HCT116 (cell line): ENCODE data around the gene PLS3. TPM values are rescaled to one million over a fixed set of nuclear protein-coding genes. Genes with fewer than 3 reads are reported as not detected.
"Not testable (repeated sequence)": the region's sequence is repeated elsewhere in the genome, so short reads cannot be mapped to it uniquely, and the experiment has no call there.

Source experiments
- ATAC-seq: fragments of 200-7000 bp; cut with Tn5 transposase; 2 replicates; pipeline ENCODE4 v1.9.1; 2020; ENCODE audit warnings: mild to moderate bottlenecking, moderate library complexity
- BruUV-seq: library from RNA; stranded (reverse); fragments of 400-500 nt; replicated peaks from 2 replicates; lab custom pipeline; 2021; lab: Mats Ljungman, UMichigan
- CTCF ChIA-PET: fragments of 300-600 bp; sonication (Branson Sonifier 250); formaldehyde crosslinking; loops from one replicate; lab custom pipeline; 2021; ENCODE audit warnings: antibody characterized with exemption; lab: Charles Lee
- POLR2A ChIA-PET: fragments of 300-600, 350-600 bp; sonication (Branson Sonifier 250); formaldehyde crosslinking; loops from one replicate; lab custom pipeline; 2021; ENCODE audit warnings: antibody characterized with exemption; lab: Charles Lee
- RAD21 ChIA-PET, 2 experiments: fragments of 300-600 bp; sonication (Branson Sonifier 250); formaldehyde crosslinking; loops; one replicate each; lab custom pipeline; 2023; ENCODE audit warnings: low total read pairs in 2 of 2; ENCODE audit not compliant: uncharacterized antibody in 2 of 2, unreplicated experiment in 2 of 2, low non-redundant PET in 1 of 2; lab: Charles Lee
- DNase-seq: peaks from one replicate; pipeline ENCODE4 v3.0.0-alpha.2; 2010; ENCODE audit warnings: low read depth, low spot score
- H2AFZ ChIP-seq: fragments of 200-600 bp; shearing (Covaris generic), sonication (generic); 2 replicates; pipeline ENCODE4 v1.6.1; 2017; ENCODE audit warnings: low read depth, mixed run types, mixed read lengths, antibody characterized with exemption, low read length; ENCODE audit not compliant: poor library complexity, severe bottlenecking
- H3K27ac ChIP-seq: 2 replicates; pipeline ENCODE4 v1.5.1; 2012; ENCODE audit warnings: low read depth, low read length
- H3K27me3 ChIP-seq: fragments of 200-600 bp; sonication (generic); 2 replicates; pipeline ENCODE4 v1.6.1; 2016; ENCODE audit warnings: mixed run types, low read length, mixed read lengths; ENCODE audit not compliant: insufficient read depth
- H3K36me3 ChIP-seq, 2 experiments: fragments of 200-500 bp in 1 of 2; fragments of 200-600 bp in 1 of 2; sonication (Bioruptor generic) in 1 of 2; sonication (generic) in 1 of 2; 2 replicates each; pipeline versions ENCODE4 v1.5.1 to v1.6.1; 2014 to 2016; ENCODE audit warnings: low read length in 2 of 2, inconsistent platforms in 1 of 2, mixed read lengths in 1 of 2, mixed run types in 1 of 2; ENCODE audit not compliant: insufficient read depth in 2 of 2, control insufficient read depth in 1 of 2
- H3K4me1 ChIP-seq, 2 experiments: fragments of 200-600 bp in 1 of 2; sonication (generic) in 1 of 2; 2 replicates each; pipeline versions ENCODE4 v1.5.1 to v1.6.1; 2012 to 2017; ENCODE audit warnings: low read length in 2 of 2, inconsistent platforms in 1 of 2, mild to moderate bottlenecking in 1 of 2, mixed read lengths in 1 of 2, mixed run types in 1 of 2, moderate library complexity in 1 of 2; ENCODE audit not compliant: insufficient read depth in 2 of 2, control insufficient read depth in 1 of 2
- H3K4me2 ChIP-seq: fragments of 200-600 bp; sonication (generic); 2 replicates; pipeline ENCODE4 v1.6.1; 2017; ENCODE audit warnings: mixed run types, low read length, mixed read lengths
- H3K4me3 ChIP-seq, 2 experiments: fragments of 200-600 bp in 1 of 2; sonication (generic) in 1 of 2; replicated peaks in 1 of 2; 2 replicates each; pipeline ENCODE4 v1.5.1; 2011 to 2016; ENCODE audit warnings: low read length in 2 of 2, control low read depth in 1 of 2, low read depth in 1 of 2, mild to moderate bottlenecking in 1 of 2, mixed read lengths in 1 of 2, mixed run types in 1 of 2
- H3K79me2 ChIP-seq: fragments of 200-600 bp; sonication (generic); 2 replicates; pipeline ENCODE4 v1.6.1; 2017; ENCODE audit warnings: mild to moderate bottlenecking, mixed run types, low read length, moderate library complexity, mixed read lengths; ENCODE audit not compliant: insufficient read depth
- H3K9ac ChIP-seq: fragments of 200-600 bp; sonication (generic); 2 replicates; pipeline ENCODE4 v1.6.1; 2016; ENCODE audit warnings: low read length, mixed read lengths
- H3K9me2 ChIP-seq: fragments of 200-600 bp; sonication (generic), shearing (Covaris generic); 2 replicates; pipeline ENCODE4 v1.6.1; 2017; ENCODE audit warnings: mixed run types, mild to moderate bottlenecking, moderate library complexity; ENCODE audit not compliant: insufficient read depth
- H3K9me3 ChIP-seq, 2 experiments: fragments of 200-500 bp in 1 of 2; fragments of 200-600 bp in 1 of 2; sonication (Bioruptor generic) in 1 of 2; sonication (generic) in 1 of 2; 2 replicates each; pipeline ENCODE4 v1.6.1; 2014 to 2017; ENCODE audit warnings: low read length in 2 of 2, mixed read lengths in 2 of 2, inconsistent platforms in 1 of 2, low read depth in 1 of 2, mild to moderate bottlenecking in 1 of 2, mixed run types in 1 of 2, moderate library complexity in 1 of 2; ENCODE audit not compliant: control insufficient read depth in 1 of 2, insufficient read depth in 1 of 2
- H4K20me1 ChIP-seq: fragments of 200-600 bp; sonication (generic), shearing (Covaris generic); 2 replicates; pipeline ENCODE4 v1.6.1; 2017; ENCODE audit warnings: mixed run types, mild to moderate bottlenecking, moderate library complexity; ENCODE audit not compliant: insufficient read depth
- CTCF ChIP-seq, 3 experiments: fragments of 200-600 bp in 1 of 3; sonication (generic) in 1 of 3; IDR thresholded peaks in 2 of 3; conservative IDR thresholded peaks in 1 of 3; 2 replicates each; pipeline ENCODE4 v1.5.1; 2012 to 2017; ENCODE audit warnings: low read depth in 2 of 3, low read length in 2 of 3, antibody characterized with exemption in 1 of 3, borderline replicate concordance in 1 of 3, control low read depth in 1 of 3, mild to moderate bottlenecking in 1 of 3, mixed read lengths in 1 of 3, mixed run types in 1 of 3, moderate library complexity in 1 of 3; ENCODE audit not compliant: insufficient read depth in 1 of 3
- ELF1 ChIP-seq: IDR thresholded peaks from 2 replicates; pipeline ENCODE4 v1.6.1; 2012; ENCODE audit warnings: low read depth, borderline replicate concordance
- FOSL1 ChIP-seq: IDR thresholded peaks from 2 replicates; pipeline ENCODE4 v1.6.1; 2012; ENCODE audit warnings: low read depth
- POLR2A ChIP-seq: IDR thresholded peaks from 2 replicates; pipeline ENCODE4 v1.7.0; 2011; ENCODE audit warnings: borderline replicate concordance; ENCODE audit not compliant: insufficient read depth, insufficient read length; ENCODE audit errors: extremely low read depth
- POLR2AphosphoS5 ChIP-seq: IDR thresholded peaks from 2 replicates; pipeline ENCODE4 v1.6.1; 2011; ENCODE audit warnings: mild to moderate bottlenecking, low read depth, low read length, moderate library complexity
- SIN3A ChIP-seq: IDR thresholded peaks from 2 replicates; pipeline ENCODE4 v1.6.1; 2012; ENCODE audit warnings: low read depth
- SP1 ChIP-seq: IDR thresholded peaks from 2 replicates; pipeline ENCODE4 v1.6.1; 2012; ENCODE audit warnings: low read depth
- SRF ChIP-seq: IDR thresholded peaks from 2 replicates; pipeline ENCODE4 v1.6.1; 2012; ENCODE audit warnings: low read depth
- TCF7L2 ChIP-seq: IDR thresholded peaks from 2 replicates; pipeline ENCODE4 v1.7.0; 2011; ENCODE audit warnings: borderline replicate concordance, inconsistent platforms; ENCODE audit not compliant: insufficient read depth, insufficient read length; ENCODE audit errors: extremely low read depth
- YY1 ChIP-seq: IDR thresholded peaks from 2 replicates; pipeline ENCODE4 v1.6.1; 2011; ENCODE audit warnings: low read length, low read depth, moderate library complexity, mild to moderate bottlenecking; ENCODE audit not compliant: insufficient replicate concordance; ENCODE audit errors: extremely low read depth
- ZFX ChIP-seq: fragments of 450-650 bp; IDR thresholded peaks from 2 replicates; pipeline ENCODE4 v1.6.1; 2017
- intact Hi-C: fragments of 100-400 bp; cut with micrococcal nuclease; formaldehyde crosslinking; loops from 2 replicates; pipeline ENCODE4 v1.10.0; 2022
- total RNA-seq: library from RNA; stranded (reverse); gene quantifications from one replicate; pipeline ENCODE4 v1.2.1, GENCODE V29; 2021; ENCODE audit not compliant: unreplicated experiment

Gene PLS3
- total RNA-seq, 1 experiment from 2014 or later = 50.8 TPM

DNA sequence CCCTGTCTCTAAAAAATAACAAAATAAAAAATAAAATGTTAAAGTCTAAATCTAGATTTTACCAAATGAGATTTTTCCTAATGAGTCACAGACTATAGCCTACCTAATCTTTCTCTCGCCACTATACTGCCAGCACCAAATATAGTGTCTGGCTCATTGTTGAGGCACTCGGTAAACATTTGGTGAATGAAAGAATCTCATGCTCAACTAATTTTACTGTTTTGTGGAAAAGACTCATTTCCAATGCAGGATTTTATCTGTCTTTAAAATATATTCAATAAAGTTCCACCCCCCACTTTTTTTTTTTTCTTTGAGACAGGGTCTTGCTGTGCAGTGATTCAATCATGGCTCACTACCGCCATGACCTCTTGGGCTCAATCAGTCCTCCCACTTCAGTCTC lies 71.5 kb downstream of the PLS3 start:
- Histone ChIP-seq H4K20me1 (no peaks in the 10 kb centered on the region), H3K4me3 (no peak overlapping the region), H3K27ac (no peak overlapping the region), H3K79me2 (no peaks in the 10 kb centered on the region), H3K9ac (no peak overlapping the region), H3K4me1 (no peaks in the 10 kb centered on the region), H3K9me3 (no peaks in the 10 kb centered on the region), H3K27me3 (no peaks in the 10 kb centered on the region), H3K9me2 (no peaks in the 10 kb centered on the region), H2AFZ (no peak overlapping the region), H3K36me3 (no peaks in the 10 kb centered on the region), H3K4me2 (no peak overlapping the region)
- ATAC-seq = no peak
- TF ChIP-seq POLR2A (no peak), SP1 (no peak), YY1 (no peak), TCF7L2 (no peak), POLR2AphosphoS5 (no peak), CTCF (IDR thresholded peaks at IDR 0.05 in 2 of 3, conservative IDR thresholded peaks at IDR 0.05 in 1 of 3; ENCODE audit: borderline replicate concordance in 1 of 3, insufficient read depth in 1 of 3, low read depth in 2 of 3, low read length in 2 of 3) (no peak), SRF (no peak), ZFX (no peak), SIN3A (no peak), FOSL1 (no peak), ELF1 (no peak)
- no TSS peak for BruUV-seq
- RAD21 ChIA-PET = no interaction called here
- POLR2A ChIA-PET = no interaction called here
- no peak for DNase-seq
- CTCF ChIA-PET = no interaction called here
- intact Hi-C loops = no loop called here

GRCh38 chrX:115633397-115633796 lies 72.4 kb downstream of the PLS3 start:
- H3K9me2 ChIP-seq, ATAC-seq, H3K4me1 ChIP-seq, CTCF ChIA-PET, POLR2A ChIA-PET, H3K36me3 ChIP-seq, BruUV-seq, H2AFZ ChIP-seq, DNase-seq, H3K9ac ChIP-seq, H3K9me3 ChIP-seq, intact Hi-C loops, H3K79me2 ChIP-seq, H4K20me1 ChIP-seq, RAD21 ChIA-PET, H3K4me3 ChIP-seq, H3K27ac ChIP-seq, H3K4me2 ChIP-seq, H3K27me3 ChIP-seq: not testable (repeated sequence)
